A549 (cell line): Measurements from ENCODE around the gene JOSD2. TPM values are rescaled to one million over a fixed set of nuclear protein-coding genes. Genes with fewer than 3 reads are reported as not detected.

Source experiments
- ATAC-seq, 2 experiments: fragments of 200-7000 bp in 1 of 2; fragments of >200 bp in 1 of 2; cut with Nextera tagmentation in 1 of 2; cut with Tn5 transposase in 1 of 2; 3 replicates each; pipeline versions ENCODE4 v1.8.0 to v1.9.1; 2018 to 2020; ENCODE audit warnings: mild to moderate bottlenecking in 1 of 2, moderate library complexity in 1 of 2
- CTCF ChIA-PET: fragments of 300-600 bp; sonication (Branson Sonifier 250); formaldehyde crosslinking; extraction: SDS; loops from one replicate; lab custom pipeline; 2021; ENCODE audit warnings: antibody characterized with exemption, inconsistent platforms; lab: Yijun Ruan, JAX
- POLR2A ChIA-PET: fragments of 350-600 bp; formaldehyde crosslinking; extraction: SDS; loops from one replicate; lab custom pipeline; 2021; ENCODE audit warnings: antibody characterized with exemption, inconsistent platforms; lab: Yijun Ruan, JAX
- DNase-seq, 2 experiments: peaks; one replicate each; pipeline versions ENCODE4 v3.0.0 to v3.0.0-alpha.2; 2011 to 2016; ENCODE audit warnings: low read depth in 1 of 2, low spot score in 1 of 2
- FAIRE-seq: peaks from 2 replicates; lab custom pipeline; 2011; peaks lifted over from hg19 to GRCh38; lab: Jason Lieb, UNC
- H3K27ac ChIP-seq, 2 experiments: fragments of >200 bp; sonication (Bioruptor Twin); formaldehyde crosslinking; 3 replicates each; pipeline ENCODE4 v1.5.1; 2016 to 2017
- H3K4me1 ChIP-seq: fragments of >200 bp; sonication (Bioruptor Twin); formaldehyde crosslinking; 3 replicates; pipeline ENCODE4 v1.6.1; 2016
- H3K4me2 ChIP-seq: fragments of >200 bp; sonication (Bioruptor Twin); formaldehyde crosslinking; 3 replicates; pipeline ENCODE4 v1.6.1; 2016
- H3K4me3 ChIP-seq: fragments of >200 bp; sonication (Bioruptor Twin); formaldehyde crosslinking; 3 replicates; pipeline ENCODE4 v1.5.1; 2016
- H3K9me3 ChIP-seq: fragments of >200 bp; sonication (Bioruptor Twin); formaldehyde crosslinking; 3 replicates; pipeline ENCODE4 v1.6.1; 2016
- BHLHE40 ChIP-seq: IDR thresholded peaks from 2 replicates; pipeline ENCODE4 v1.6.1; 2012; ENCODE audit warnings: low read depth, low read length, inconsistent platforms
- CBX2 ChIP-seq: fragments of 200-600 bp; sonication (generic); IDR thresholded peaks from 2 replicates; pipeline ENCODE4 v1.6.1; 2016; ENCODE audit warnings: low read depth, mild to moderate bottlenecking, borderline replicate concordance
- CBX8 ChIP-seq: fragments of 200-600 bp; sonication (generic); IDR thresholded peaks from 2 replicates; pipeline ENCODE4 v1.6.1; 2016
- CHD2 ChIP-seq: fragments of 150-350 bp; IDR thresholded peaks from 2 replicates; pipeline ENCODE4 v1.6.1; 2014; ENCODE audit warnings: low read length; ENCODE audit not compliant: partially characterized antibody
- CHD4 ChIP-seq: fragments of 200-600 bp; sonication (generic); IDR thresholded peaks from 2 replicates; pipeline ENCODE4 v1.6.1; 2016; ENCODE audit warnings: antibody characterized with exemption, mild to moderate bottlenecking, borderline replicate concordance
- CTCF ChIP-seq: fragments of >200 bp; sonication (Bioruptor Twin); formaldehyde crosslinking; IDR thresholded peaks from 3 replicates; pipeline ENCODE4 v1.5.1; 2016
- E2F6 ChIP-seq: IDR thresholded peaks from 2 replicates; pipeline ENCODE4 v1.6.1; 2012; ENCODE audit warnings: low read depth, borderline replicate concordance
- ELK1 ChIP-seq: fragments of 150-350 bp; IDR thresholded peaks from 2 replicates; pipeline ENCODE4 v1.6.1; 2014; ENCODE audit warnings: low read depth, mild to moderate bottlenecking, low read length
- FOSB ChIP-seq: fragments of 250-450 bp; sonication (Bioruptor Pico); IDR thresholded peaks from 2 replicates; pipeline ENCODE4 v1.5.0; 2020; ENCODE audit warnings: mild to moderate bottlenecking, moderate library complexity
- FOXS1 ChIP-seq: fragments of 250-450 bp; sonication (Bioruptor Pico); IDR thresholded peaks from 2 replicates; pipeline ENCODE4 v1.5.0; 2020; ENCODE audit warnings: mild to moderate bottlenecking, moderate library complexity
- HES2 ChIP-seq: fragments of >200 bp; sonication (Bioruptor Twin); formaldehyde crosslinking; IDR thresholded peaks from 2 replicates; pipeline ENCODE4 v1.6.1; 2016
- HEYL ChIP-seq: fragments of 250-450 bp; sonication (Bioruptor Pico); IDR thresholded peaks from 2 replicates; pipeline ENCODE4 v1.8.0; 2021; ENCODE audit warnings: mild to moderate bottlenecking, moderate library complexity
- HOXB5 ChIP-seq: fragments of 250-450 bp; sonication (Bioruptor Pico); IDR thresholded peaks from 2 replicates; pipeline ENCODE4 v1.5.0; 2020; ENCODE audit warnings: mild to moderate bottlenecking, moderate library complexity
- JUNB ChIP-seq: fragments of >200 bp; sonication (Bioruptor Twin); formaldehyde crosslinking; IDR thresholded peaks from 2 replicates; pipeline ENCODE4 v1.6.1; 2016
- KDM1A ChIP-seq: fragments of 200-600 bp; sonication (generic); IDR thresholded peaks from 2 replicates; pipeline ENCODE4 v1.6.1; 2016; ENCODE audit warnings: low read depth, mild to moderate bottlenecking
- MYC ChIP-seq: IDR thresholded peaks from 2 replicates; pipeline ENCODE4 v1.6.1; 2012; ENCODE audit warnings: mild to moderate bottlenecking, inconsistent platforms, low read length, improper control_type of control experiment, borderline replicate concordance
- NPAS2 ChIP-seq: fragments of 250-450 bp; sonication (Bioruptor Pico); IDR thresholded peaks from 2 replicates; pipeline ENCODE4 v1.8.0; 2022; ENCODE audit warnings: mild to moderate bottlenecking, moderate library complexity, borderline replicate concordance
- POLR2A ChIP-seq: IDR thresholded peaks from 2 replicates; pipeline ENCODE4 v1.6.1; 2012; ENCODE audit warnings: mild to moderate bottlenecking, low read length
- POLR2AphosphoS2 ChIP-seq: conservative IDR thresholded peaks from 2 replicates; pipeline ENCODE4 v1.6.1; 2012; ENCODE audit warnings: low read length, improper control_type of control experiment, inconsistent platforms
- RCOR1 ChIP-seq: fragments of 150-350 bp; IDR thresholded peaks from 2 replicates; pipeline ENCODE4 v1.6.1; 2014; ENCODE audit warnings: antibody characterized with exemption, low read length, low read depth
- REST ChIP-seq: fragments of 200-600 bp; sonication (generic); IDR thresholded peaks from 2 replicates; pipeline ENCODE4 v1.6.1; 2016; ENCODE audit warnings: antibody characterized with exemption, mild to moderate bottlenecking, moderate library complexity
- RNF2 ChIP-seq: fragments of 200-600 bp; sonication (generic); IDR thresholded peaks from 2 replicates; pipeline ENCODE4 v1.6.1; 2016; ENCODE audit warnings: low read depth, mild to moderate bottlenecking, antibody characterized with exemption, moderate library complexity, borderline replicate concordance
- SMC3 ChIP-seq: fragments of >200 bp; sonication (Bioruptor Twin); formaldehyde crosslinking; IDR thresholded peaks from 3 replicates; pipeline ENCODE4 v1.6.1; 2018; ENCODE audit warnings: inconsistent platforms
- SREBF2 ChIP-seq: fragments of 450-650 bp; IDR thresholded peaks from 2 replicates; pipeline ENCODE4 v1.6.1; 2014; ENCODE audit warnings: mild to moderate bottlenecking, moderate library complexity
- TP53 ChIP-seq: fragments of 250-450 bp; sonication (Bioruptor Pico); IDR thresholded peaks from 2 replicates; pipeline ENCODE4 v1.5.0; 2021; ENCODE audit warnings: mild to moderate bottlenecking, moderate library complexity
- ZFP36 ChIP-seq: fragments of 450-650 bp; IDR thresholded peaks from 2 replicates; pipeline ENCODE4 v1.6.1; 2014; ENCODE audit warnings: borderline replicate concordance; ENCODE audit not compliant: partially characterized antibody
- WGBS: methylation state at CpG from one replicate; pipeline ENCODE4 v1.1.6; 2017; ENCODE audit errors: missing lambda C conversion rate; 5-methylcytosine and 5-hydroxymethylcytosine counted together
- polyA plus RNA-seq, 4 experiments: library from polyadenylated mRNA; depleted of rRNA in 3 of 4; stranded (reverse); fragments of >200 nt; fragmentation: RNase III in 1 of 4; extraction: RNeasy Plus Mini Kit Qiagen cat#74134 plus additional on column Dnase treatment in 1 of 4; gene quantifications; 2 replicates in 3 of 4; 3 replicates in 1 of 4; pipeline ENCODE4 v1.2.3, GENCODE V29; 2011 to 2017

Gene JOSD2
- polyA plus RNA-seq, 2 of the 4 experiments (the other 2 are of a cell fraction): 24.2 to 61.7 TPM

- no peak for TF ChIP-seq NPAS2 (CRISPR knock-in tag)
- no peak for TF ChIP-seq CHD2
- TF ChIP-seq JUNB: no peak
- TF ChIP-seq FOXS1 (CRISPR knock-in tag): no peak
- TF ChIP-seq SREBF2: no peak
- TF ChIP-seq BHLHE40: no peak
- TF ChIP-seq TP53 (CRISPR knock-in tag): no peak
- no peak; the same call in none of the 3 replicates for TF ChIP-seq CTCF
- TF ChIP-seq FOSB (CRISPR knock-in tag): no peak
- TF ChIP-seq ELK1: no peak
- no peak for TF ChIP-seq MYC
- TF ChIP-seq ZFP36: no peak
- TF ChIP-seq REST: no peak
- no peak for TF ChIP-seq E2F6
- no peak for TF ChIP-seq HEYL (CRISPR knock-in tag)
- TF ChIP-seq HOXB5 (CRISPR knock-in tag): no peak
- no peak for TF ChIP-seq RNF2
- TF ChIP-seq POLR2A: no peak
- no peak for TF ChIP-seq HES2
- TF ChIP-seq, all 56 proteins: peak for 6
These were observed 50.7 kb downstream of the JOSD2 start (continued) for GRCh38 chr19:50460161-50460765.

GRCh38 chr19:50459638-50460037 lies 51.4 kb downstream of the JOSD2 start:
- Histone ChIP-seq H3K27ac (peak overlapping the region; percentile 30 to 73; a peak in 4 of 6 replicates), H3K9me3 (no peaks in the 10 kb centered on the region), H3K4me1 (peaks cover 16% of the 10 kb centered on the region), H3K4me2 (peak overlapping the region; percentile 76), H3K4me3 (no peak overlapping the region)
- no peak for FAIRE-seq
- ChIA-PET POLR2A (interaction anchor here (1.5 to 2.0 kb wide), 2 partner anchors 75 to 84 kb away, joined by 6 to 7 read pairs; partner anchors contain the start of genes NR1H2 and POLD1), CTCF (interaction anchor here (1.2 to 7.5 kb wide), 16 partner anchors 10 to 107 kb away, joined by 4 to 175 read pairs (median 22); partner anchors contain the start of genes EMC10, NAPSA and POLD1)
- 85% methylated on average over 1 of the region's 1 CpG for WGBS
- TF ChIP-seq RNF2 (no peak), HES2 (no peak), MYC (no peak), SMC3 (no peak), RCOR1 (no peak), CBX8 (no peak), CHD4 (no peak), ZFP36 (no peak), TP53 (CRISPR knock-in tag) (no peak), CBX2 (no peak), KDM1A (no peak), POLR2AphosphoS2 (no peak)
- no peak; a peak in 1 of 6 replicates for ATAC-seq
- no peak for DNase-seq
